MM.1S (cell line): ENCODE data around the gene GPR61.

Experiments used
- CTCF ChIP-seq: fragments of 300-600 bp; sonication (generic); IDR thresholded peaks from 2 replicates; pipeline ENCODE4 v1.5.1; 2016; ENCODE audit warnings: antibody characterized with exemption, low read length, mixed read lengths
- EZH2 ChIP-seq: fragments of 300-600 bp; sonication (generic); optimal IDR thresholded peaks from 2 replicates; pipeline ENCODE3; 2017; ENCODE audit warnings: low read depth, mild to moderate bottlenecking, antibody characterized with exemption, low read length, mixed read lengths
- EZH2phosphoT487 ChIP-seq: fragments of 300-600 bp; sonication (generic); IDR thresholded peaks from 2 replicates; pipeline ENCODE4 v1.6.1; 2018; ENCODE audit warnings: antibody characterized with exemption, low read length

GRCh38 chr1:109543988-109544735 is 4.5 kb downstream of the GPR61 start:
- TF ChIP-seq CTCF (no peak), EZH2phosphoT487 (no peak), EZH2 (no peak)
